ENCODE results near the gene FMO3.

Gene FMO3

DNA sequence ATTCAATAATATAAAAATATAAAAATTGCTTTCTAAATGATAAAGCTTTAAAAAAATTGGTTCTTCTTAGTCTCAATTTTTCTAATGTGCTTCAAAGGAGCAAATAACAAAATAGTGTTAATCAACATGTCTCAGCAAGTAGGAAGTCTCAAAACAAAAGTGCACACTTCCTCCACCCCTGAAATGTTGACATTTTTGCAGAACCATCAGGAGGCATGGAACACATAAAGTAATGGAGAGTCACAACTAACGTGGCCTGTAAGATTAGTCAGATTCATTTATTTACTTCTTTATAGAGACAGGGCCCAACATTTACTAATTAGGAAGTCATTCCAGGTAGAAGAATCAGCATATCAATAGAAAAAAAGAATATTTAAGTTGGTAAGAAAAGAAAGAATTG lies 59.5 kb downstream of the FMO3 start:
- Histone ChIP-seq H3F3A (ENCODE audit: insufficient read depth) (no peaks in the 10 kb centered on the region), H3K9ac (ENCODE audit: low read length) (no peak overlapping the region), H3K9me2 (replicated peaks; ENCODE audit: insufficient read depth, low read length) (no peaks in the 10 kb centered on the region), H3K27ac (ENCODE audit: low read depth, low read length) (no peak overlapping the region), H3K9me3 (ENCODE audit: insufficient read depth, low read length) (no peaks in the 10 kb centered on the region), H3K27me3 (ENCODE audit: low read length) (no peaks in the 10 kb centered on the region), H3K4me3 (ENCODE audit: insufficient read depth, low read length, poor library complexity, severe bottlenecking) (no peak overlapping the region), H3K79me2 (ENCODE audit: insufficient read depth, low read length) (no peaks in the 10 kb centered on the region), H3K4me2 (ENCODE audit: low read depth, low read length, poor library complexity, severe bottlenecking) (no peak overlapping the region), H4K20me1 (ENCODE audit: low read depth, low read length) (no peaks in the 10 kb centered on the region), H3K36me3 (ENCODE audit: low read length) (no peaks in the 10 kb centered on the region), H2AFZ (ENCODE audit: low read depth, low read length, severe bottlenecking) (no peak overlapping the region)
- no peak for TF ChIP-seq EZH2phosphoT487 (conservative IDR thresholded peaks at IDR 0.05; ENCODE audit: low read length)
- TF ChIP-seq, protein P1, sequence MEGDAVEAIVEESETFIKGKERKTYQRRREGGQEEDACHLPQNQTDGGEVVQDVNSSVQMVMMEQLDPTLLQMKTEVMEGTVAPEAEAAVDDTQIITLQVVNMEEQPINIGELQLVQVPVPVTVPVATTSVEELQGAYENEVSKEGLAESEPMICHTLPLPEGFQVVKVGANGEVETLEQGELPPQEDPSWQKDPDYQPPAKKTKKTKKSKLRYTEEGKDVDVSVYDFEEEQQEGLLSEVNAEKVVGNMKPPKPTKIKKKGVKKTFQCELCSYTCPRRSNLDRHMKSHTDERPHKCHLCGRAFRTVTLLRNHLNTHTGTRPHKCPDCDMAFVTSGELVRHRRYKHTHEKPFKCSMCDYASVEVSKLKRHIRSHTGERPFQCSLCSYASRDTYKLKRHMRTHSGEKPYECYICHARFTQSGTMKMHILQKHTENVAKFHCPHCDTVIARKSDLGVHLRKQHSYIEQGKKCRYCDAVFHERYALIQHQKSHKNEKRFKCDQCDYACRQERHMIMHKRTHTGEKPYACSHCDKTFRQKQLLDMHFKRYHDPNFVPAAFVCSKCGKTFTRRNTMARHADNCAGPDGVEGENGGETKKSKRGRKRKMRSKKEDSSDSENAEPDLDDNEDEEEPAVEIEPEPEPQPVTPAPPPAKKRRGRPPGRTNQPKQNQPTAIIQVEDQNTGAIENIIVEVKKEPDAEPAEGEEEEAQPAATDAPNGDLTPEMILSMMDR (IDR thresholded peaks at IDR 0.05; ENCODE audit: insufficient read depth, low read length, poor library complexity, severe bottlenecking) = no peak

DNA sequence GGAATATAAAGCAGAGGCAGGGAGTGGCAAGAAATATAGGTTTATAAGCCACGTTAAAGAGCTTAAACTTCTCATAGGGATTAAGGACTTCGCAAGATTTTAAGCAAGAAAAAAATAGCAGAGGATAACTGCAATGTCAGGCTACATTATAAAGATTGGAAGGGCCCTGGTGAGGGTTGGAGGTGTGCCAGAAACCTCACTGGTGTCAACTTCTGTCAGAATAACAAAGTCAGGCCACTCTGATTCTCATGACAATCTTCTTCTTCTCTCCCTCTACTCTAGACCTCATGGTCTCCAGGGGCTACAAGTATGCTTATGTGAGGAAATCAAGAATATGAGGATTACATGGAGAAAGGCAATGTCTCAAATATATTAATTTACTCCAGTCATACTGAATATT lies 61.8 kb downstream of the FMO3 start:
- H3K9me3 ChIP-seq (ENCODE audit: insufficient read depth, low read length) = no peaks in the 10 kb centered on the region
- no peaks in the 10 kb centered on the region for H3K36me3 ChIP-seq (ENCODE audit: low read length)
- no peak overlapping the region for H2AFZ ChIP-seq (ENCODE audit: low read depth, low read length, severe bottlenecking)
- TF ChIP-seq, protein P1 (IDR thresholded peaks at IDR 0.05; ENCODE audit: insufficient read depth, low read length, poor library complexity, severe bottlenecking) = no peak
- no peak for TF ChIP-seq EZH2phosphoT487 (conservative IDR thresholded peaks at IDR 0.05; ENCODE audit: low read length)
- no peak overlapping the region for H3K4me2 ChIP-seq (ENCODE audit: low read depth, low read length, poor library complexity, severe bottlenecking)
- no peaks in the 10 kb centered on the region for H3K9me2 ChIP-seq (replicated peaks; ENCODE audit: insufficient read depth, low read length)
- no peak overlapping the region for H3K4me3 ChIP-seq (ENCODE audit: insufficient read depth, low read length, poor library complexity, severe bottlenecking)
- H3K27ac ChIP-seq (ENCODE audit: low read depth, low read length) = no peak overlapping the region
- H4K20me1 ChIP-seq (ENCODE audit: low read depth, low read length) = no peaks in the 10 kb centered on the region
- H3K27me3 ChIP-seq (ENCODE audit: low read length) = no peaks in the 10 kb centered on the region
- no peak overlapping the region for H3K9ac ChIP-seq (ENCODE audit: low read length)
- H3F3A ChIP-seq (ENCODE audit: insufficient read depth) = no peaks in the 10 kb centered on the region
- no peaks in the 10 kb centered on the region for H3K79me2 ChIP-seq (ENCODE audit: insufficient read depth, low read length)

DNA sequence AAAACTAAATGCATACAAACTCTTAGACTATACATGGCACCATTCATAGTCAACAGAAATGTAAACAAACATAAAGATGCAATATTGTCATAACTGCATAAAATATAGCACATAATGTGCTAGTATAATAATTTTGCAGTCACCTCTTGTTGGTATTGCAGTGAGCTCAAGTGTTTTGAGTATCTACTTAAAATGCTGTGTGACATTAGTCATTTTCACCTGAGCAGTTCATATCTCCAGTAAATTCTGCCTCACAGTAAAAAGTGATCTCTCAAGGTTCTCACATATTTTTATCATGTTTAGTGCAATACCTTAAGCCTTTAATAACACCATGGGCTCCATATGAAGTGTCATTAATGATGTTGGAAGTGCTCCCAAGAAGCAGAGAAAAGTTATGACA lies 64.8 kb downstream of the FMO3 start:
- H3F3A ChIP-seq (ENCODE audit: insufficient read depth) = no peaks in the 10 kb centered on the region
- H3K79me2 ChIP-seq (ENCODE audit: insufficient read depth, low read length) = no peaks in the 10 kb centered on the region
- no peak for TF ChIP-seq EZH2phosphoT487 (conservative IDR thresholded peaks at IDR 0.05; ENCODE audit: low read length)
- TF ChIP-seq, protein P1 (IDR thresholded peaks at IDR 0.05; ENCODE audit: insufficient read depth, low read length, poor library complexity, severe bottlenecking) = no peak
- H3K4me3 ChIP-seq (ENCODE audit: insufficient read depth, low read length, poor library complexity, severe bottlenecking) = no peak overlapping the region
- H3K9ac ChIP-seq (ENCODE audit: low read length) = no peak overlapping the region
- H2AFZ ChIP-seq (ENCODE audit: low read depth, low read length, severe bottlenecking) = no peak overlapping the region
- H3K9me2 ChIP-seq (replicated peaks; ENCODE audit: insufficient read depth, low read length) = no peaks in the 10 kb centered on the region
- no peaks in the 10 kb centered on the region for H3K27me3 ChIP-seq (ENCODE audit: low read length)
- H3K9me3 ChIP-seq (ENCODE audit: insufficient read depth, low read length) = no peaks in the 10 kb centered on the region
- H3K27ac ChIP-seq (ENCODE audit: low read depth, low read length) = no peak overlapping the region
- no peaks in the 10 kb centered on the region for H4K20me1 ChIP-seq (ENCODE audit: low read depth, low read length)
- no peak overlapping the region for H3K4me2 ChIP-seq (ENCODE audit: low read depth, low read length, poor library complexity, severe bottlenecking)
- no peaks in the 10 kb centered on the region for H3K36me3 ChIP-seq (ENCODE audit: low read length)
